Right lobe of liver (tissue), 6 donors: ENCODE data around the gene YIF1A. TPM values are rescaled to one million over a fixed set of nuclear protein-coding genes. Genes with fewer than 3 reads are reported as not detected.

Experiments
- ATAC-seq, 4 donors: fragments of 200-7000 bp; cut with Tn5 transposase; one replicate each; pipeline ENCODE4 v1.9.1; 2020; ENCODE audit warnings: mild to moderate bottlenecking in 4 of 4, moderate library complexity in 4 of 4
- DNase-seq, 3 donors: peaks; one replicate each; pipeline ENCODE4 v3.0.0-alpha.2; 2020
- H3K27ac ChIP-seq, 3 donors: fragments of 200-600 bp; one replicate each; pipeline ENCODE4 v1.8.0; 2022
- H3K27me3 ChIP-seq, 2 donors: fragments of 200-600 bp; one replicate each; pipeline ENCODE4 v1.8.0; 2022
- H3K36me3 ChIP-seq, 4 donors: fragments of 200-600 bp; sonication (generic) in 1 of 4; one replicate each; pipeline versions ENCODE4 v1.5.1 to v1.8.0; 2017 to 2022; ENCODE audit warnings: control low read depth in 1 of 4
- H3K4me1 ChIP-seq, 4 donors: fragments of 200-600 bp; sonication (generic) in 1 of 4; one replicate each; pipeline versions ENCODE4 v1.5.1 to v1.8.0; 2017 to 2022; ENCODE audit warnings: control low read depth in 1 of 4
- H3K4me3 ChIP-seq, 3 donors: fragments of 200-600 bp; one replicate each; pipeline ENCODE4 v1.8.0; 2022
- H3K9me3 ChIP-seq, 4 donors: fragments of 200-600 bp; sonication (generic) in 1 of 4; one replicate each; pipeline versions ENCODE4 v1.5.1 to v1.8.0; 2017 to 2022; ENCODE audit warnings: control low read depth in 1 of 4
- POLR2A ChIP-seq: fragments of 450-650 bp; IDR thresholded peaks from one replicate; pipeline ENCODE4 v1.6.1; 2017; ENCODE audit warnings: antibody characterized with exemption, mild to moderate bottlenecking
- WGBS: methylation state at CpG from one replicate; pipeline ENCODE4 v1.1.6; 2018; ENCODE audit warnings: low coverage, low lambda C conversion rate; ENCODE audit not compliant: insufficient coverage; ENCODE audit errors: missing lambda C conversion rate; 5-methylcytosine and 5-hydroxymethylcytosine counted together
- intact Hi-C, 2 donors: fragments of 100-400 bp; cut with DNase I; formaldehyde crosslinking; loops; one replicate each; pipeline versions ENCODE4 v1.11.2 to v1.14.1; 2022
- total RNA-seq, 6 experiments: library from RNA; depleted of rRNA in 2 of 6; stranded (reverse); fragments of >200 nt in 2 of 6; fragmentation: NEBNext Ultra II Directional in 3 of 6; extraction: Animal tissue kit (Norgen Biotek cat#: 25700) in 3 of 6; gene quantifications; one replicate each; pipeline versions ENCODE4 v1.1.0 to v1.2.4, GENCODE V29; 2016 to 2023
- TF ChIP-seq, protein P1 (sequence below), 4 donors: fragments of 200-600 bp in 3 of 4; fragments of 450-650 bp in 1 of 4; IDR thresholded peaks; one replicate each; pipeline versions ENCODE4 v1.5.1 to v1.8.0; 2016 to 2022; ENCODE audit warnings: antibody characterized with exemption in 4 of 4, mild to moderate bottlenecking in 2 of 4
- donor health status: DM: no; HTN: yes; CAD: no.
- donor health status: DM: no; HTN: no; CAD: no.
- donor health status: DM: no; HTN: no; CAD: no.
- donor health status: DM: no; HTN: yes; CAD: no.
- donor health status: DM: no; HTN: yes; CAD: no.

YIF1A gene
- total RNA-seq, 6 experiments from 2014 or later = 75.0 to 170 (median 97.9) TPM

DNA sequence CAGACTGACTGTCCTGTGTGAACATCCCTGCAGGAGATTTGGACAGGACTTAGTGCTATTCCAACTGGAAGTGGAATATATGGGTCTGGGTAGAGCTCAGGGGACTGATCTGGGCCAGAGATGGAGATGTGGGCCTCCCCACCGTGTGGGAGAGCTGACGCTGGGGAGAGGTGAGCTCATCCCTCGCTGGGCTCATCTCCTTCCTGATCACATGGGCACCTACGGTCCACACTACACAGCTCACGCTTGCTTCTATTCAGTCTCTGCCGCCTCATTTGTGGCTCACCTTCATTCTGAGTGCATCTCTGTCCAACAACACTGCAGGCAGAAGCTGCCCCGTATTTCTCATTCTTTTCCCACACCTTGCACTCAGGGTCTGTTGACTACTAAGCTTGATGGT, 37.1 kb downstream of the YIF1A start:
- Histone ChIP-seq H3K27me3 (no peaks in the 10 kb centered on the region), H3K9me3 (no peaks in the 10 kb centered on the region), H3K27ac (no peak overlapping the region), H3K4me1 (no peaks in the 10 kb centered on the region), H3K36me3 (no peaks in the 10 kb centered on the region), H3K4me3 (no peak overlapping the region)
- intact Hi-C loops = no loop called here
- ATAC-seq (no peak), DNase-seq (no peak)
- TF ChIP-seq POLR2A = no peak
- TF ChIP-seq, protein P1, sequence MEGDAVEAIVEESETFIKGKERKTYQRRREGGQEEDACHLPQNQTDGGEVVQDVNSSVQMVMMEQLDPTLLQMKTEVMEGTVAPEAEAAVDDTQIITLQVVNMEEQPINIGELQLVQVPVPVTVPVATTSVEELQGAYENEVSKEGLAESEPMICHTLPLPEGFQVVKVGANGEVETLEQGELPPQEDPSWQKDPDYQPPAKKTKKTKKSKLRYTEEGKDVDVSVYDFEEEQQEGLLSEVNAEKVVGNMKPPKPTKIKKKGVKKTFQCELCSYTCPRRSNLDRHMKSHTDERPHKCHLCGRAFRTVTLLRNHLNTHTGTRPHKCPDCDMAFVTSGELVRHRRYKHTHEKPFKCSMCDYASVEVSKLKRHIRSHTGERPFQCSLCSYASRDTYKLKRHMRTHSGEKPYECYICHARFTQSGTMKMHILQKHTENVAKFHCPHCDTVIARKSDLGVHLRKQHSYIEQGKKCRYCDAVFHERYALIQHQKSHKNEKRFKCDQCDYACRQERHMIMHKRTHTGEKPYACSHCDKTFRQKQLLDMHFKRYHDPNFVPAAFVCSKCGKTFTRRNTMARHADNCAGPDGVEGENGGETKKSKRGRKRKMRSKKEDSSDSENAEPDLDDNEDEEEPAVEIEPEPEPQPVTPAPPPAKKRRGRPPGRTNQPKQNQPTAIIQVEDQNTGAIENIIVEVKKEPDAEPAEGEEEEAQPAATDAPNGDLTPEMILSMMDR (IDR thresholded peaks at IDR 0.05) = no peak
- WGBS = 86% methylated on average over 1 of the region's 7 CpGs

DNA sequence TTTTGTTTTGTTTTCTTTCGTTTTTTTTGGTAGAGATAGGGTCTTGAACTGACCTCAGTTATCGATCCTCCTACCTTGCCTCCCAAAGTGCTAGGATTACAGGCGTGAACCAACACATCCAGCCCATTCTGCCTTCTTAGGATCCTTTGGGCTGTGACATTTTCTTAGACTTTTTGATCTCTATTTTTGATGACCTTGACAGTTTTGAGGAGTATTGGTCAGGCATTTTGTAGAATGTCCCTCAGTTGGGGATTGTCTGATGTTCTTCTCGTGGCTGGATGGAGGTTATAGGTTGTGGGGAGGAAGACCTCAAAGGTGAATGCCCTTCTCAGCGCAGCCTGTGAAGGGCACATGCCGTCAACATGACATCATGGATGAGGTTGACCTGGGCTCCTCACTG, 40.0 kb downstream of the YIF1A start:
- H3K4me3 ChIP-seq = no peak overlapping the region
- TF ChIP-seq POLR2A = no peak
- TF ChIP-seq, protein P1 (IDR thresholded peaks at IDR 0.05) = no peak
- WGBS = 93% methylated on average over 3 of the region's 6 CpGs
- DNase-seq (no peak), ATAC-seq (no peak)
- H3K27ac ChIP-seq = no peak overlapping the region
- no peaks in the 10 kb centered on the region for H3K4me1 ChIP-seq
- no peaks in the 10 kb centered on the region for H3K9me3 ChIP-seq
- intact Hi-C loops = no loop called here
- H3K27me3 ChIP-seq = no peaks in the 10 kb centered on the region
- H3K36me3 ChIP-seq = no peaks in the 10 kb centered on the region

DNA sequence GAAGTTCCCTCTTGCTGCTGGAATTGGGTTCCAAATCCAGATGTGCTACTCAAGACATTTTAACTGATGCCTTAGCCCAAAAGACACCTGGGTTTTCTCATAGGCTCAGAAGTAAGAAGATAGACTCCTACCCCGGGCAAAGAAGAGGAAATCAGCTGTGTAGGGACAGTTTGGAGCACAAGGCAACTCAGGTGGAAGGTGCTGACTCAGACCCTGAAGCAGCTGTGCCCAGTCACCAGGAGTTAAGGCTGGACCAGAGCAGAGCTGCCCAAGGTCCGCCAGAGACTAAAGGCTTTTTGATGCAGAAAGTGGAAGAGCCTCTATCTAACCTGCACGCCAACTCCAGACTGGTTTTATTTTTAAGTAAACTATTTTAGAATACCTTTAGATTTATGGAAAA, 41.1 kb downstream of the YIF1A start:
- intact Hi-C loops = no loop called here

DNA sequence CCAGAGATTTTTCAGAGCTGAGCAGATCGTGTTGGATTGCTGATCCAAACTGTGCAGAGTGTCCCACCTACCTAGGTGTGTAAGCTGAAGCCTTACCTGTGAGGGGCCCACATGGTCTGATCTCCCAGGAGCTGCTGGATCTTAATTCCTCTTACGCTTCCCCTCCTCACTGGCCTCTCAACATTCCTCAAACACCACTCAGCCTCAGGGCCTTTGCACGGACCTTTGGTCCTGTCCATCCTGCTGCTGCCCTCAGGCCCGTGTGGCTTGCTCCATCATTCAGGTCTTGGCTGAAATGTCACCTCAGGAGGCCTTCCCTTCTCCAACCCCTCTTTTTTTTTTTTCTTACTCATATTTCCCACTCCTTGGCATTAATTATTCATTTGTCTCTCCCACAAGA, 41.6 kb downstream of the YIF1A start:
- no peaks in the 10 kb centered on the region for H3K36me3 ChIP-seq
- 95% methylated on average over 4 of the region's 4 CpGs for WGBS

More for the DNA sequence above, 41.1 kb downstream of the YIF1A start:
- no peaks in the 10 kb centered on the region for H3K4me1 ChIP-seq
- DNase-seq = no peak
- TF ChIP-seq POLR2A = no peak
- TF ChIP-seq, protein P1 (IDR thresholded peaks at IDR 0.05) = no peak
- no peaks in the 10 kb centered on the region for H3K36me3 ChIP-seq
- no peak overlapping the region for H3K4me3 ChIP-seq
- ATAC-seq = no peak
- WGBS = 93% methylated on average over 2 of the region's 3 CpGs
- no peaks in the 10 kb centered on the region for H3K27me3 ChIP-seq
- H3K9me3 ChIP-seq = no peaks in the 10 kb centered on the region
- no peak overlapping the region for H3K27ac ChIP-seq

More for the DNA sequence above, 41.6 kb downstream of the YIF1A start:
- Histone ChIP-seq H3K27ac (no peak overlapping the region), H3K9me3 (no peaks in the 10 kb centered on the region), H3K4me3 (no peak overlapping the region), H3K27me3 (no peaks in the 10 kb centered on the region), H3K4me1 (no peaks in the 10 kb centered on the region)
- no peak for TF ChIP-seq POLR2A
- TF ChIP-seq, protein P1 (IDR thresholded peaks at IDR 0.05) = no peak
- no peak for DNase-seq
- intact Hi-C loops = no loop called here
- ATAC-seq = no peak
